Subcutaneous adipose tissue (tissue), 4 donors: Measurements from ENCODE around the gene SYF2. TPM values are rescaled to one million over a fixed set of nuclear protein-coding genes. Genes with fewer than 3 reads are reported as not detected.

Experiments
- CTCF ChIP-seq: fragments of 450-650 bp; IDR thresholded peaks from one replicate; pipeline ENCODE4 v1.5.1; 2016; ENCODE audit warnings: low read depth, mild to moderate bottlenecking, control low read depth, antibody characterized with exemption, moderate library complexity
- total RNA-seq, 4 donors: library from RNA; depleted of rRNA; stranded (reverse); fragments of >200 nt; gene quantifications; one replicate each; pipeline ENCODE4 v1.1.0, GENCODE V29; 2016

The SYF2 gene
- total RNA-seq, 4 donors from 2014 or later, result 47.5 to 81.7 (median 76.4) TPM

DNA sequence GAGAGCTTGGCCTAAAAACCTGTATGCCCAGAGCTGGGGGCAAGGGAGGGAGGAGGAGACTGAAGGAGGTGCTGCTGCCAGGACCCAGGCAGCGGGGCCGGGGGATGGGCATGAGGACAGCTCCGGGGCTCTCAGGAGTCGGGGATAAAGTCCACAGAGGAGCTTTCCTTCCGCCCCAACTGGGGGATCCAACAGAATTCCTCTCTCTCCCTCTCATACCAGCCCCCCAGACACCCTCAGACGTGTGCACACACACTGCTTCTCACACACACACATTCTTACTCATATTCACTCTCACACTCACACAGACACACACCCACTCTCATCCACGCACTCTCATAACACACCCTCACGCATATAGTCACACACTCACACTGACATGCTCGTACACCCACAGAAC, 39.1 kb downstream of the SYF2 start:
- no peak for TF ChIP-seq CTCF

GRCh38 chr1:25192154-25192553, 40.1 kb downstream of the SYF2 start:
- TF ChIP-seq CTCF, result no peak

GRCh38 chr1:25190260-25190659, 42.0 kb downstream of the SYF2 start:
- no peak for TF ChIP-seq CTCF

GRCh38 chr1:25187077-25187476, 45.2 kb downstream of the SYF2 start:
- TF ChIP-seq CTCF, result no peak

DNA sequence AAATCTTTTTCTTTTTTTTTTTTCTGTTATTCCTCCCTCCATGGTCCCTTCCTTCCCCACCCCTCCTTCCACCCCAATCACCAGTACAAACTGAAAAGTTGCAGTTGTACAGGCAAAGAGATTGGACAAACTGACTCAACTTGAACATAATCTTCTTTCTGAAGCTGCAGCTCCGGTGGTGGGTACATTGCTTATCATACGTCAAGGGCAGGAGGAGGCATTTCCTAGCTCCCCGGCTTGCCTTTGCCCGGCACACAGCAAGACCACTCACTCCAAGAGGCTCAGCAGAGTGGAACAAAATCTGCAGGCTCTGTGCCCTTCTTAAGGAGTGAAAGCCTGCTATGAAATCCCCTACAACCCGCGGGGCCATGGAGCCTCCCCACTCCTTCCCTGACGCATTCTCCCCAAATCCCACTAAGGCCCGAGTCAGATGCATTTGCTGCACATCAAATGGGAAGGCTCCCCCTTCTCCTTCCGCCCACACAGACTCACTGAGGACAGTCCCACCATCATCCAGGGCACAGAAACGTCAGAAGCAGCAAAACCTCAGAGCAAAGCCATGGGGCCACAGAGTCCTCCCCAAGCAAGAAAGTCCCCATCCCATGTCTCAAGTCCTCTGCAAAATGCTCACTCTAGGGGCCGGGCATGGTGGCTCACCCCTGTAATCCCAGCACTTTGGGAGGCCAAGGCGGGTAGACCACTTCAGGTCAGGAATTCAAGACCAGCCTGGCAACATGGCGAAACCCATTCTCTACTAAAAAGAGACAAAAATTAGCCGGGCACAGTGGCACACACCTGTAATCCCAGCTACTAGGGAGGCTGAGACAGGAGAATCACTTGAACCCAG, 45.9 kb downstream of the SYF2 start:
- TF ChIP-seq CTCF, result no peak

DNA sequence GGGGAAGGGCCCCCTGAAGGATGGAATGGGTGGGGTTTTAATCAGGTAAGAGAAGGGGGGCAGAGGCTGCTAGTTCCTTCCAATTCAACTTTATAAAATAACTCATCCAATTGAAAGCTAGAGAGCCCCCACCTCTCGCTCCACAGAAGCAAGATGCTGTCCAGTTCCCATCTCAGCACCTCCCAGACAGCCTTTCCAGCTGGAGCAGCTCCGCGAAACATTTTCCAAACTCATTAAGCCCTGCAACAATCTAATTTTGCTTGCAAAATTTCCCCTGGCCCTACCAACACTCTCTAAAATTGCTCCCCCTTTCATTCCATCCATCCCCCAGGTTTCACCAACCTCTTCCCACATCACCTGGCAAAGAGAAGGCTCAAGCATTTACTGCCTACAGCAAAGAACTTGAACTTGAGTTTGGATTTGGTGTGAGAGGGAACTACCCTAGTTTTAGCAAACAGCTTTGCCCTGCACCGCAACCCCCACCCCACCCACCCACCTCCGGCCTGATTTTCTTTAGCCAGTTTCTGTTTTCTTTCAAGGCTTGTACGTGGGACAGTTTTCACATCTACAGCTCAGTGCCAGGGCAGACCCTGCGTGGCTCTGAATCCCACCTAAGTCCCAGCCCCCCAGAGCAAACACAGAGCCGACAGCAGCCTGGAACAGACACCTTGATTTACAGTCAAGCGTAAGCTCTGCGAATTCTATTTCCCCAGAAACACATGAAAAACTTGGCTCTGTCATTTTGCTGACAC, 46.7 kb downstream of the SYF2 start:
- TF ChIP-seq CTCF, result no peak

GRCh38 chr1:25184001-25184762, 48.1 kb downstream of the SYF2 start:
- no peak for TF ChIP-seq CTCF
